Transverse colon (tissue), 4 donors: ENCODE results near the gene PRMT2. TPM values are rescaled to one million over a fixed set of nuclear protein-coding genes. Genes with fewer than 3 reads are reported as not detected.

Source experiments
- DNase-seq: peaks from one replicate; pipeline ENCODE4 v3.0.0-alpha.2; 2019
- H3K27ac ChIP-seq, 4 donors: fragments of 200-600 bp; sonication (generic); 2 replicates each; pipeline ENCODE4 v1.5.1; 2016 to 2018; ENCODE audit warnings: inconsistent platforms in 4 of 4
- H3K27me3 ChIP-seq: fragments of 200-600 bp; sonication (generic); 2 replicates; pipeline ENCODE4 v1.5.1; 2017; ENCODE audit warnings: inconsistent platforms
- H3K36me3 ChIP-seq, 4 donors: fragments of 200-600 bp; sonication (generic); 2 replicates each; pipeline ENCODE4 v1.5.1; 2017 to 2019; ENCODE audit warnings: inconsistent platforms in 4 of 4
- H3K4me1 ChIP-seq, 4 donors: fragments of 200-600 bp; sonication (generic); 2 replicates each; pipeline ENCODE4 v1.5.1; 2017 to 2020; ENCODE audit warnings: inconsistent platforms in 4 of 4
- H3K4me3 ChIP-seq, 4 donors: fragments of 200-600 bp; sonication (generic); 1 replicate in 1 of 4; 2 replicates in 3 of 4; pipeline versions ENCODE4 v1.5.1 to v1.6.1; 2017 to 2019; ENCODE audit warnings: inconsistent platforms in 4 of 4
- H3K9me3 ChIP-seq, 2 donors: fragments of 200-600 bp; sonication (generic); 2 replicates each; pipeline ENCODE4 v1.5.1; 2017 to 2019; ENCODE audit warnings: inconsistent platforms in 2 of 2
- EP300 ChIP-seq: sonication (generic); formaldehyde crosslinking; IDR thresholded peaks from one replicate; pipeline ENCODE4 v1.6.1; 2017; ENCODE audit warnings: antibody characterized with exemption, low read depth
- POLR2A ChIP-seq: fragments of 450-650 bp; IDR thresholded peaks from one replicate; pipeline ENCODE4 v1.6.1; 2016; ENCODE audit warnings: antibody characterized with exemption, mild to moderate bottlenecking, moderate library complexity
- POLR2AphosphoS5 ChIP-seq, 3 donors: sonication (generic); formaldehyde crosslinking; IDR thresholded peaks; one replicate each; pipeline ENCODE4 v1.6.1; 2016; ENCODE audit warnings: antibody characterized with exemption in 3 of 3
- WGBS, 2 donors: methylation state at CpG; one replicate each; pipeline ENCODE4 v1.1.5; 2018; ENCODE audit warnings: low coverage in 1 of 2; 5-methylcytosine and 5-hydroxymethylcytosine counted together
- in situ Hi-C, 4 donors: fragments of 200-750 bp; cut with MboI; loops; one replicate each; pipeline versions ENCODE4 v1.15.0 to v1.15.1; 2017; ENCODE audit warnings: low sequenced_read_pairs in 3 of 4, low pct_ligation_motif_present in 1 of 4, low pct_unique_long_range_greater_than_20kb in 1 of 4
- intact Hi-C: fragments of 100-400 bp; cut with DNase I; formaldehyde crosslinking; loops from one replicate; pipeline ENCODE4 v1.15.1; 2023; ENCODE audit warnings: low total_unique reads
- total RNA-seq, 4 donors: library from RNA; depleted of rRNA; stranded (reverse); fragments of >200 nt; gene quantifications; one replicate each; pipeline ENCODE4 v1.1.0, GENCODE V29; 2016
- TF ChIP-seq, protein P1 (sequence below), 5 experiments: fragments of 200-600 bp in 3 of 5; fragments of 450-650 bp in 2 of 5; sonication (generic) in 3 of 5; IDR thresholded peaks; 1 replicate in 2 of 5; 2 replicates in 3 of 5; pipeline ENCODE4 v1.5.1; 2016 to 2017; ENCODE audit warnings: antibody characterized with exemption in 5 of 5, inconsistent platforms in 3 of 5, mild to moderate bottlenecking in 2 of 5, moderate library complexity in 1 of 5

The PRMT2 gene
- total RNA-seq, 4 donors from 2014 or later = 80.4 to 112 (median 96.2) TPM

DNA sequence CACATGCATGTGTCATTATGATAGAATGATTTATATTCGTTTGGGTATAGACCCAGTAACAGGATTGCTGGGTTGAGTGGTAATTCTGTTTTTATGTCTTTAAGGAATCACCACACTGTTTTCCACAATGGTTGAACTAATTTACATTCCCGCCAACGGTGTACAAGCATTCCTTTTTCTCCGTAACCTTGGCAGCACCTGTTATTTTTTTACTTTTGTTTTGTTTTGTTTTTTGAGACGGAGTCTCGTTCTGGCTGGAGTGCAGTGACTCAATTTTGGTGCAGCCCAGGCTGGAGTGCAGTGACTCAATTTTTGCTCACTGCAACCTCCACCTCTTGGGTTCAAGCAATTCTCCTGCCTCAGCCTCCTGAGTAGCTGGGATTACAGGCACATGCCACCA is 22.1 kb upstream of the PRMT2 start:
- 82% methylated on average over 6 of the region's 6 CpGs for WGBS, 2 donors
- TF ChIP-seq POLR2A = no peak
- no peak for TF ChIP-seq EP300
- TF ChIP-seq POLR2AphosphoS5 (IDR thresholded peaks at IDR 0.05) = no peak
- TF ChIP-seq, protein P1, sequence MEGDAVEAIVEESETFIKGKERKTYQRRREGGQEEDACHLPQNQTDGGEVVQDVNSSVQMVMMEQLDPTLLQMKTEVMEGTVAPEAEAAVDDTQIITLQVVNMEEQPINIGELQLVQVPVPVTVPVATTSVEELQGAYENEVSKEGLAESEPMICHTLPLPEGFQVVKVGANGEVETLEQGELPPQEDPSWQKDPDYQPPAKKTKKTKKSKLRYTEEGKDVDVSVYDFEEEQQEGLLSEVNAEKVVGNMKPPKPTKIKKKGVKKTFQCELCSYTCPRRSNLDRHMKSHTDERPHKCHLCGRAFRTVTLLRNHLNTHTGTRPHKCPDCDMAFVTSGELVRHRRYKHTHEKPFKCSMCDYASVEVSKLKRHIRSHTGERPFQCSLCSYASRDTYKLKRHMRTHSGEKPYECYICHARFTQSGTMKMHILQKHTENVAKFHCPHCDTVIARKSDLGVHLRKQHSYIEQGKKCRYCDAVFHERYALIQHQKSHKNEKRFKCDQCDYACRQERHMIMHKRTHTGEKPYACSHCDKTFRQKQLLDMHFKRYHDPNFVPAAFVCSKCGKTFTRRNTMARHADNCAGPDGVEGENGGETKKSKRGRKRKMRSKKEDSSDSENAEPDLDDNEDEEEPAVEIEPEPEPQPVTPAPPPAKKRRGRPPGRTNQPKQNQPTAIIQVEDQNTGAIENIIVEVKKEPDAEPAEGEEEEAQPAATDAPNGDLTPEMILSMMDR (IDR thresholded peaks at IDR 0.05) = no peak
- no peak for DNase-seq
- intact Hi-C loops (no loop called here), in situ Hi-C loops (no loop called here)
- no peaks in the 10 kb centered on the region for H3K36me3 ChIP-seq
- no peaks in the 10 kb centered on the region for H3K9me3 ChIP-seq
- no peak overlapping the region for H3K4me3 ChIP-seq
- H3K27me3 ChIP-seq = peaks cover 4% of the 10 kb centered on the region
- H3K4me1 ChIP-seq = no peaks in the 10 kb centered on the region
- no peak overlapping the region for H3K27ac ChIP-seq

- 80 to 98% methylated on average over 1 to 2 of the region's 2 CpGs for WGBS, 2 donors
- H3K9me3 ChIP-seq = no peaks in the 10 kb centered on the region
- intact Hi-C loops (no loop called here), in situ Hi-C loops (no loop called here)
- TF ChIP-seq, protein P1 (IDR thresholded peaks at IDR 0.05) = no peak
- TF ChIP-seq POLR2AphosphoS5 (IDR thresholded peaks at IDR 0.05) = no peak
- no peak for TF ChIP-seq POLR2A
- no peak for TF ChIP-seq EP300
- no peak overlapping the region for H3K4me3 ChIP-seq
- H3K27ac ChIP-seq = no peak overlapping the region
- no peaks in the 10 kb centered on the region for H3K4me1 ChIP-seq
- H3K36me3 ChIP-seq = no peaks in the 10 kb centered on the region
- H3K27me3 ChIP-seq = peaks cover 4% of the 10 kb centered on the region
- no peak for DNase-seq
Measured at GRCh38 chr21:46616050-46616449, 19.4 kb upstream of the PRMT2 start.

DNA sequence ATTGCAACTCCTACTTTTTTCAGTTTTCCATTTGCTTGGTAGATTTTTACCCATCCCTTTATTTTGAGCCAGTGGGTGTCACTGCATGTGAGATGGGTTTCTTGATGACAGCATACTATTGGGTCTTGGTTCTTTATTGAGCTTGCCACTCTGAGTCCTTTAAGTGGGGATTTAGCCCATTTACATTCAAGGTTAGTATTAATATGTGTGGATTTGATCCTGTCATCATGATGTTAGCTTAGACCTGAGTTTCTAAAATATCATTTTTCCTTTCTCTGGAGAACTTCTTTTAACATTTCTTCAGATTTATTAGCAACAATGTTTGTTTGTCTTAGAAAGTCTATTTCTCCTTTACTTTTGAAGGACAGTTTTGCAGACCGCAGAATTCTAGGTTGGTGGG is 18.8 kb upstream of the PRMT2 start:
- Histone ChIP-seq H3K4me3 (no peak overlapping the region), H3K4me1 (peaks cover 0 to 1% (median 0%) of the 10 kb centered on the region in 4 donors), H3K27ac (no peak overlapping the region), H3K36me3 (no peaks in the 10 kb centered on the region), H3K27me3 (peaks cover 4% of the 10 kb centered on the region), H3K9me3 (no peaks in the 10 kb centered on the region)
- intact Hi-C loops = no loop called here
- in situ Hi-C loops = no loop called here
- no peak for DNase-seq
- WGBS, 2 donors = 80 to 100% methylated on average over 1 of the region's 1 CpG
- TF ChIP-seq POLR2A = no peak
- TF ChIP-seq EP300 = no peak
- TF ChIP-seq POLR2AphosphoS5 (IDR thresholded peaks at IDR 0.05) = no peak
- TF ChIP-seq, protein P1 (IDR thresholded peaks at IDR 0.05) = no peak

- Histone ChIP-seq H3K9me3 (no peaks in the 10 kb centered on the region), H3K36me3 (no peaks in the 10 kb centered on the region), H3K27ac (no peak overlapping the region), H3K27me3 (peaks cover 4% of the 10 kb centered on the region), H3K4me3 (no peak overlapping the region), H3K4me1 (peaks cover 0 to 6% (median 0%) of the 10 kb centered on the region in 4 donors)
- intact Hi-C loops (no loop called here), in situ Hi-C loops (no loop called here)
- 77 to 82% methylated on average over 6 of the region's 6 CpGs for WGBS, 2 donors
- TF ChIP-seq POLR2A (no peak), EP300 (no peak), POLR2AphosphoS5 (IDR thresholded peaks at IDR 0.05) (no peak)
- TF ChIP-seq, protein P1 (IDR thresholded peaks at IDR 0.05) = no peak
- DNase-seq = no peak
Measured at GRCh38 chr21:46617267-46618051, 18.0 kb upstream of the PRMT2 start.
